ENCODE measurements around the gene SPRYD4.
"Not testable (repeated sequence)": the region's sequence is repeated elsewhere in the genome, so short reads cannot be mapped to it uniquely, and the experiment has no call there.

DNA sequence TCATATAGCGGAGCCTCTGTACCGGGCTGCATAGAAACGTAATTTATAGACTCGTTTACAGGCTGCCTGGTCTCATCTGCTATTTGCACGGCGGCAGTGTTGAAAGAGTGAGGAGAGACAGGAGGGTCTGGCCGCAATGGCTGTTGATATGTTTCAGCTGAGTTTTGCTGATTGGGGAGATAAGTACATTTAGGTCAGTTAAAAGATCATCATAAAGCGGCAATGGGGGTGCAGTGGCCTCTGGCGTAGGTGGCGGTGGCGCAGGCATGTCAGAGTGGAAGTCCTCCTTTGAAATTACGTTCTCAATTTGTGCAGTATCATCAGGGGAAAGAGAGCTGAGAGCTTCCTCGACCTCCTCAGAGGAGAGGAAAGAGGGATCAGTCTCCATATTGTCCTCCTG, 31.5 kb downstream of the SPRYD4 start:
- TF ChIP-seq, protein P1, sequence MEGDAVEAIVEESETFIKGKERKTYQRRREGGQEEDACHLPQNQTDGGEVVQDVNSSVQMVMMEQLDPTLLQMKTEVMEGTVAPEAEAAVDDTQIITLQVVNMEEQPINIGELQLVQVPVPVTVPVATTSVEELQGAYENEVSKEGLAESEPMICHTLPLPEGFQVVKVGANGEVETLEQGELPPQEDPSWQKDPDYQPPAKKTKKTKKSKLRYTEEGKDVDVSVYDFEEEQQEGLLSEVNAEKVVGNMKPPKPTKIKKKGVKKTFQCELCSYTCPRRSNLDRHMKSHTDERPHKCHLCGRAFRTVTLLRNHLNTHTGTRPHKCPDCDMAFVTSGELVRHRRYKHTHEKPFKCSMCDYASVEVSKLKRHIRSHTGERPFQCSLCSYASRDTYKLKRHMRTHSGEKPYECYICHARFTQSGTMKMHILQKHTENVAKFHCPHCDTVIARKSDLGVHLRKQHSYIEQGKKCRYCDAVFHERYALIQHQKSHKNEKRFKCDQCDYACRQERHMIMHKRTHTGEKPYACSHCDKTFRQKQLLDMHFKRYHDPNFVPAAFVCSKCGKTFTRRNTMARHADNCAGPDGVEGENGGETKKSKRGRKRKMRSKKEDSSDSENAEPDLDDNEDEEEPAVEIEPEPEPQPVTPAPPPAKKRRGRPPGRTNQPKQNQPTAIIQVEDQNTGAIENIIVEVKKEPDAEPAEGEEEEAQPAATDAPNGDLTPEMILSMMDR (IDR thresholded peaks at IDR 0.05) = not testable (repeated sequence)
- not testable (repeated sequence) for TF ChIP-seq ZNF263 (CRISPR knock-in tag; IDR thresholded peaks at IDR 0.05; ENCODE audit: low read depth); TP53 (CRISPR knock-in tag; IDR thresholded peaks at IDR 0.05); ATF1 (CRISPR knock-in tag; IDR thresholded peaks at IDR 0.05)
